ENCODE results near the gene KLRB1.
"Not testable (repeated sequence)": the region's sequence is repeated elsewhere in the genome, so short reads cannot be mapped to it uniquely, and the experiment has no call there.

The KLRB1 gene

GRCh38 chr12:9607716-9608115 lies at the start of gene KLRB1:
KLRB1 (minus strand) TSS chr12:9607916; CDS start chr12:9607839, 77 bp downstream.
- no peak for TF ChIP-seq Cebpa-rat (IDR thresholded peaks at IDR 0.05)
- H3K36me3 ChIP-seq = peaks cover 0 to 10% (median 0%) of the 10 kb centered on the region in 11 experiments; a peak in 1 of 22 replicates
- no peak within 1 kb of the TSS for H3K4me2 ChIP-seq
- H3K9ac ChIP-seq = no peak within 1 kb of the TSS
- H3K4me3 ChIP-seq = no peak within 1 kb of the TSS
- H3K4me1 ChIP-seq = no peaks in the 10 kb centered on the region
- peaks cover 14 to 31% (median 23%) of the 10 kb centered on the region in 11 experiments; a peak in 21 of 22 replicates for H3K9me3 ChIP-seq (replicated peaks in 1 of 11)
- no peaks in the 10 kb centered on the region for H3K27me3 ChIP-seq
- H3K27ac ChIP-seq = no peak within 1 kb of the TSS
- H4K20me1 ChIP-seq = no peaks in the 10 kb centered on the region

- H3K36me3 ChIP-seq = peaks cover 10 to 49% (median 36%) of the 10 kb centered on the region in 11 experiments; a peak in 20 of 22 replicates
- no peaks in the 10 kb centered on the region for H3K27me3 ChIP-seq
- H3K9ac ChIP-seq = peak overlapping the region; percentile 57 to 98 (median 91); a peak in 21 of 22 replicates
- no peak for TF ChIP-seq Cebpa-rat (IDR thresholded peaks at IDR 0.05)
- peaks cover 20 to 51% (median 37%) of the 10 kb centered on the region in 11 experiments; a peak in 20 of 22 replicates for H3K9me3 ChIP-seq (replicated peaks in 1 of 11)
- peaks cover 41 to 80% (median 65%) of the 10 kb centered on the region in 10 experiments for H3K4me1 ChIP-seq
- peak overlapping the region; percentile 68 to 99 (median 89) for H3K4me2 ChIP-seq
- H3K4me3 ChIP-seq = peak overlapping the region in 8 of 10 experiments; percentile 22 to 75 (median 40); a peak in 13 of 20 replicates
- no peaks in the 10 kb centered on the region for H4K20me1 ChIP-seq
- peak overlapping the region; percentile 91 to 99 (median 97) for H3K27ac ChIP-seq
Observed at GRCh38 chr12:9651265-9651729, 43.6 kb upstream of the KLRB1 start.

- Histone ChIP-seq H3K4me2 (peak overlapping the region; percentile 77 to 99 (median 90)), H3K27ac (peak overlapping the region; percentile 91 to 99 (median 97)), H4K20me1 (no peaks in the 10 kb centered on the region), H3K4me3 (peak overlapping the region; percentile 60 to 83 (median 74)), H3K36me3 (peaks cover 10 to 38% (median 25%) of the 10 kb centered on the region in 11 experiments; a peak in 19 of 22 replicates), H3K27me3 (no peaks in the 10 kb centered on the region), H3K4me1 (peaks cover 40 to 73% (median 57%) of the 10 kb centered on the region in 10 experiments), H3K9ac (peak overlapping the region; percentile 87 to 98 (median 93)), H3K9me3 (replicated peaks in 1 of 11) (peaks cover 25 to 49% (median 43%) of the 10 kb centered on the region in 11 experiments)
- TF ChIP-seq Cebpa-rat (IDR thresholded peaks at IDR 0.05) = no peak
Observed at GRCh38 chr12:9650151-9650576, 42.4 kb upstream of the KLRB1 start.

- Histone ChIP-seq H3K27me3 (no peaks in the 10 kb centered on the region), H3K4me2 (peak overlapping the region; percentile 77 to 99 (median 90)), H3K4me3 (peak overlapping the region; percentile 60 to 83 (median 74)), H4K20me1 (no peaks in the 10 kb centered on the region), H3K9me3 (replicated peaks in 1 of 11) (peaks cover 28 to 49% (median 43%) of the 10 kb centered on the region in 11 experiments), H3K4me1 (peaks cover 33 to 67% (median 51%) of the 10 kb centered on the region in 10 experiments), H3K36me3 (peaks cover 8 to 32% (median 23%) of the 10 kb centered on the region in 11 experiments; a peak in 19 of 22 replicates), H3K9ac (peak overlapping the region; percentile 87 to 98 (median 93)), H3K27ac (peak overlapping the region; percentile 91 to 99 (median 97))
- TF ChIP-seq Cebpa-rat (IDR thresholded peaks at IDR 0.05) = no peak
Observed at GRCh38 chr12:9649532-9649940, 41.8 kb upstream of the KLRB1 start.

GRCh38 chr12:9648701-9649531 lies 41.2 kb upstream of the KLRB1 start:
- Histone ChIP-seq H3K36me3 (peaks cover 2 to 25% (median 17%) of the 10 kb centered on the region in 11 experiments; a peak in 19 of 22 replicates), H4K20me1 (no peaks in the 10 kb centered on the region), H3K27ac (peak overlapping the region; percentile 91 to 99 (median 97)), H3K9me3 (replicated peaks in 1 of 11) (peaks cover 21 to 45% (median 38%) of the 10 kb centered on the region in 11 experiments), H3K27me3 (no peaks in the 10 kb centered on the region), H3K4me2 (peak overlapping the region; percentile 77 to 99 (median 90)), H3K9ac (peak overlapping the region; percentile 87 to 98 (median 93)), H3K4me1 (peaks cover 30 to 66% (median 46%) of the 10 kb centered on the region in 10 experiments), H3K4me3 (peak overlapping the region; percentile 60 to 83 (median 74))
- no peak for TF ChIP-seq Cebpa-rat (IDR thresholded peaks at IDR 0.05)

GRCh38 chr12:9647825-9648700 lies 40.3 kb upstream of the KLRB1 start:
- Histone ChIP-seq H4K20me1 (no peaks in the 10 kb centered on the region), H3K9ac (peak overlapping the region; percentile 87 to 98 (median 93)), H3K9me3 (replicated peaks in 1 of 11) (peaks cover 15 to 38% (median 29%) of the 10 kb centered on the region in 11 experiments), H3K4me2 (peak overlapping the region; percentile 77 to 99 (median 90)), H3K4me3 (peak overlapping the region; percentile 60 to 83 (median 74)), H3K27ac (peak overlapping the region; percentile 91 to 99 (median 97)), H3K36me3 (peaks cover 0 to 17% (median 9%) of the 10 kb centered on the region in 11 experiments; a peak in 13 of 22 replicates), H3K27me3 (no peaks in the 10 kb centered on the region), H3K4me1 (peaks cover 27 to 62% (median 43%) of the 10 kb centered on the region in 10 experiments)
- TF ChIP-seq Cebpa-rat (IDR thresholded peaks at IDR 0.05) = no peak

- Histone ChIP-seq H3K4me3 (peak overlapping the region; percentile 60 to 83 (median 74)), H3K4me1 (peaks cover 22 to 53% (median 33%) of the 10 kb centered on the region in 10 experiments)
Observed at GRCh38 chr12:9646794-9647781, 39.4 kb upstream of the KLRB1 start.

GRCh38 chr12:9644985-9645551 lies 37.4 kb upstream of the KLRB1 start:
- H3K4me1 ChIP-seq = peaks cover 13 to 34% (median 21%) of the 10 kb centered on the region in 10 experiments
- H3K9me3 ChIP-seq (replicated peaks in 1 of 11) = peaks cover 19 to 45% (median 36%) of the 10 kb centered on the region in 11 experiments
- not testable (repeated sequence) for H3K9ac ChIP-seq, H3K4me2 ChIP-seq, H3K27me3 ChIP-seq, H4K20me1 ChIP-seq, H3K27ac ChIP-seq, H3K4me3 ChIP-seq
- H3K36me3 ChIP-seq = peaks cover 0 to 13% (median 0%) of the 10 kb centered on the region in 11 experiments; a peak in 5 of 22 replicates

More at GRCh38 chr12:9646794-9647781, 39.4 kb upstream of the KLRB1 start:
- Histone ChIP-seq H3K36me3 (peaks cover 0 to 12% (median 2%) of the 10 kb centered on the region in 11 experiments; a peak in 10 of 22 replicates), H3K27ac (peak overlapping the region; percentile 91 to 99 (median 97)), H3K27me3 (no peaks in the 10 kb centered on the region), H3K9me3 (replicated peaks in 1 of 11) (peaks cover 19 to 38% (median 28%) of the 10 kb centered on the region in 11 experiments), H3K9ac (peak overlapping the region; percentile 87 to 98 (median 93)), H4K20me1 (no peaks in the 10 kb centered on the region), H3K4me2 (peak overlapping the region; percentile 77 to 99 (median 90))
- TF ChIP-seq Cebpa-rat (IDR thresholded peaks at IDR 0.05) = no peak

Measured in BLaER1 treated with 17β-estradiol and CSF1 and Interleukin-3, amounts not matched to agents 10 nM and 100 nM (cell line).